Activated naive CD8-positive, alpha-beta T cell (primary cell): ENCODE data around the gene TGIF1.

Experiments used
- H3K27ac Mint-ChIP-seq: one replicate; pipeline ENCODE4 v1.8.0; 2021; ENCODE audit warnings: mixed read lengths
- H3K27me3 Mint-ChIP-seq: one replicate; pipeline ENCODE4 v1.8.0; 2021; ENCODE audit warnings: mixed read lengths
- H3K36me3 Mint-ChIP-seq: one replicate; pipeline ENCODE4 v1.8.0; 2021; ENCODE audit warnings: mixed read lengths
- H3K4me1 Mint-ChIP-seq: one replicate; pipeline ENCODE4 v1.8.0; 2021; ENCODE audit warnings: low read depth, mixed read lengths
- H3K4me3 Mint-ChIP-seq: one replicate; pipeline ENCODE4 v1.8.0; 2021; ENCODE audit warnings: mild to moderate bottlenecking, mixed read lengths
- H3K9me3 Mint-ChIP-seq: one replicate; pipeline ENCODE4 v1.8.0; 2021; ENCODE audit warnings: low read depth, mixed read lengths

The TGIF1 gene

GRCh38 chr18:3422905-3423304, 27.1 kb upstream of the TGIF1 start:
- H3K27ac Mint-ChIP-seq, result no peak overlapping the region
- no peaks in the 10 kb centered on the region for H3K9me3 Mint-ChIP-seq
- no peaks in the 10 kb centered on the region for H3K36me3 Mint-ChIP-seq
- no peaks in the 10 kb centered on the region for H3K4me1 Mint-ChIP-seq
- no peaks in the 10 kb centered on the region for H3K27me3 Mint-ChIP-seq
- no peak overlapping the region for H3K4me3 Mint-ChIP-seq

- Mint-ChIP-seq H3K27ac (no peak overlapping the region), H3K9me3 (no peaks in the 10 kb centered on the region), H3K27me3 (no peaks in the 10 kb centered on the region), H3K4me3 (no peak overlapping the region), H3K4me1 (no peaks in the 10 kb centered on the region), H3K36me3 (no peaks in the 10 kb centered on the region)
These were observed 25.6 kb upstream of the TGIF1 start for GRCh38 chr18:3424280-3424890.

DNA sequence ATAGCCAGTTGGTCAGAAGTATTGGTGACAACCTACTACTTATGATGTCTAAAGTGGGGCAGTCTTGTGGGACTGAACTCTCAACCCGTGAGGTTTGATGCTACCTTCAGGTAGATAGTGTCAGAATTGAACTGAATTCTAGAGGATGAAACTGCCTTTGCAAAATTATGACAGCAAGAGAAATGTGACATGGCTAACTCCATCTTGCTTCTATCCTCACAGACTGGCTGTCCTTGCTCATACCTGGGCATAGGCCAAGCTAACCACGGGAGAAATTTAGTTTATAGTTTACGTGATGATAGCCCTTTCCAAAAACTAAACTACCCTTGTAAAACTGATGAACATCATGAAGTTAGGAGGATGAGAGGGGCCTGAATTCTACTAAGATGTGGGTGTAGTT, 24.9 kb upstream of the TGIF1 start:
- Mint-ChIP-seq H3K4me1 (no peaks in the 10 kb centered on the region), H3K4me3 (no peak overlapping the region), H3K27me3 (no peaks in the 10 kb centered on the region), H3K9me3 (no peaks in the 10 kb centered on the region), H3K36me3 (no peaks in the 10 kb centered on the region), H3K27ac (no peak overlapping the region)

- Mint-ChIP-seq H3K4me3 (no peak overlapping the region), H3K27me3 (no peaks in the 10 kb centered on the region), H3K27ac (no peak overlapping the region), H3K36me3 (no peaks in the 10 kb centered on the region), H3K9me3 (no peaks in the 10 kb centered on the region), H3K4me1 (no peaks in the 10 kb centered on the region)
These were observed 24.5 kb upstream of the TGIF1 start for GRCh38 chr18:3425446-3425845.

GRCh38 chr18:3426074-3426473, 23.9 kb upstream of the TGIF1 start:
- Mint-ChIP-seq H3K36me3 (no peaks in the 10 kb centered on the region), H3K9me3 (no peaks in the 10 kb centered on the region), H3K4me3 (no peak overlapping the region), H3K27ac (no peak overlapping the region), H3K27me3 (peaks cover 2% of the 10 kb centered on the region), H3K4me1 (no peaks in the 10 kb centered on the region)

GRCh38 chr18:3427944-3428343, 22.0 kb upstream of the TGIF1 start:
- H3K4me1 Mint-ChIP-seq, result no peaks in the 10 kb centered on the region
- no peaks in the 10 kb centered on the region for H3K9me3 Mint-ChIP-seq
- no peaks in the 10 kb centered on the region for H3K36me3 Mint-ChIP-seq
- peaks cover 4% of the 10 kb centered on the region for H3K27me3 Mint-ChIP-seq
- no peak overlapping the region for H3K27ac Mint-ChIP-seq
- H3K4me3 Mint-ChIP-seq, result no peak overlapping the region

DNA sequence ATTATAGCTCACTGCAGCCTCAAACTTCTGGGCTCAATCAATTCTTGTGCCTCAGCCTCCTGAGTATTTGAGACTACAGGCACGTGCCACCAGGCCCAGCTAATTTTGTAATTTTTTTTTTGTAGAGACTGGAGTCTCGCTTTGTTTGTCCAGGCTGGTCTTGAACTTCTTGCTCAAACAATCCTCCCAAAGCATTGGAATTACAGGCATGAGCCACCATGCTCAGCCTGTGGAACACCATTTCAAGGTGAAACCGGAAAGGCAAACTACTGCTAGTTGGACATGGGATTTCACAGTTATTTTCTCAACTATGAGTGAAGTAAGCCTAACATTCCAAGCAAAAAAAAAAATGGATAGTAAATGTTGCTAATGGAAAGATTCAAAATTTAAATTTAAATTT, 20.9 kb upstream of the TGIF1 start:
- no peaks in the 10 kb centered on the region for H3K9me3 Mint-ChIP-seq
- no peaks in the 10 kb centered on the region for H3K4me1 Mint-ChIP-seq
- H3K4me3 Mint-ChIP-seq, result no peak overlapping the region
- H3K27ac Mint-ChIP-seq, result no peak overlapping the region
- H3K27me3 Mint-ChIP-seq, result peaks cover 4% of the 10 kb centered on the region
- no peaks in the 10 kb centered on the region for H3K36me3 Mint-ChIP-seq

DNA sequence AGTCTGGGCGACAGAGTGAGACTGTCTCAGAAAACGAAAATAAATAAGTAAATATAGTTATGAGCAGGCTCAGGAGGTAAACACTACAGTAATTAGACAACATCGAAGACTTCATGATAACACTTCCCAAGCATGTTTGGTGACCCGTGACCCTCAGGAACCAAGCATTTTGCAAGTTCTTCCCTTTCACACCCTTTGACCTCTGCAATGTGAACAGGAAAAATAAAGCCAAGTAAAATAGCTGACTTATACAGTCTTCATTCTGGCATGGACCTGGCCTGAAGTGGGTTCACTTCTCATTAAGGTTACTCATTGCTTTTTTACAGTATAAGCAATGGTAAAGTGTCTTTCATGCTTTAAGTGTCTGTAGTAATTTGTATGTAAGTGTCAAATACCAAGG, 15.3 kb upstream of the TGIF1 start:
- H3K27ac Mint-ChIP-seq, result no peak overlapping the region
- no peaks in the 10 kb centered on the region for H3K36me3 Mint-ChIP-seq
- H3K4me3 Mint-ChIP-seq, result no peak overlapping the region
- peaks cover 5% of the 10 kb centered on the region for H3K27me3 Mint-ChIP-seq
- H3K9me3 Mint-ChIP-seq, result no peaks in the 10 kb centered on the region
- no peaks in the 10 kb centered on the region for H3K4me1 Mint-ChIP-seq

DNA sequence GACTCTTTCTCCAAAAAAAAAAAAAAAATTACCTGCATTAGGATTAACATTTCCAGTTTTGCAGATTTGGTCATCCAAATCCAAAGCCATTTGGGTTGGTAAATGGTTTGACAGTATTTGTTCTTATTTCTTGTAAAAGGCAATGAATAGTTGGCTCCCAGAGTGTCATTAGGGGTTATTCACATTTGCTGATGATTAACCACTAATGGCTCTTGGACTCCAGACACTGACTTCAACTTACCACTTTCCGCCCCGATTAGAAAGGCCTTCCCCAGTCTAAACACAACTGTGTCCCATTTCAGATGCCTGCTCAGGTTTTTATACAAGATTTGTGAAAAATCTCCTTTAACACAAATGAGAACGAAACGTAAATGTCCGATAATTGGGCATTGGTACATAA, 9.6 kb upstream of the TGIF1 start:
- H3K27ac Mint-ChIP-seq, result no peak overlapping the region
- H3K27me3 Mint-ChIP-seq, result peaks cover 2% of the 10 kb centered on the region
- no peaks in the 10 kb centered on the region for H3K9me3 Mint-ChIP-seq
- H3K36me3 Mint-ChIP-seq, result no peaks in the 10 kb centered on the region
- no peak overlapping the region for H3K4me3 Mint-ChIP-seq
- H3K4me1 Mint-ChIP-seq, result peaks cover 3% of the 10 kb centered on the region

- Mint-ChIP-seq H3K27ac (no peak overlapping the region), H3K4me3 (no peak overlapping the region)
These were observed 8.7 kb upstream of the TGIF1 start for GRCh38 chr18:3441290-3441689.

GRCh38 chr18:3442919-3443318, 7.1 kb upstream of the TGIF1 start:
- Mint-ChIP-seq H3K4me3 (no peak overlapping the region), H3K27me3 (peaks cover 2% of the 10 kb centered on the region), H3K9me3 (no peaks in the 10 kb centered on the region), H3K4me1 (peaks cover 17% of the 10 kb centered on the region), H3K27ac (no peak overlapping the region), H3K36me3 (no peaks in the 10 kb centered on the region)

More at GRCh38 chr18:3441290-3441689, 8.7 kb upstream of the TGIF1 start:
- no peaks in the 10 kb centered on the region for H3K36me3 Mint-ChIP-seq
- H3K9me3 Mint-ChIP-seq, result no peaks in the 10 kb centered on the region
- peaks cover 2% of the 10 kb centered on the region for H3K27me3 Mint-ChIP-seq
- peaks cover 3% of the 10 kb centered on the region for H3K4me1 Mint-ChIP-seq

DNA sequence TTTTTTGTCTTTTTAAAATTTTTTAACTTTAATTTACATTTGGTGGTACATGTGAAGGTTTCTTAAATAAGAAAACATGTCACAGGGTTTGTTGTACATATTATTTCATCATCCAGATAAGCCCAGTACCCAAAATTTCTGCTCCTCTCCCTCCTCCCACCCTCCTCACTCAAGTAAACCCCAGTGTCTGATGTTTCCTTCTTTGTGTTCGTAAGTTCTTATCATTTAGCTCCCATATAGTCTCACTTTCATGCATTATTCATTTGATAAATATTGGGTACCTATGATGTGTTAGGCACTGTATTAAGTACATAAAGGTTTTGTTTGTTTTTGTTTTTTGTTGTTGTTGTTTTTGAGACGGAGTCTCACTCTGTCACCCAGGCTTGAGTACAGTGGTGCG, 5.7 kb upstream of the TGIF1 start:
- H3K4me1 Mint-ChIP-seq, result peaks cover 26% of the 10 kb centered on the region
- H3K36me3 Mint-ChIP-seq, result no peaks in the 10 kb centered on the region
- H3K9me3 Mint-ChIP-seq, result no peaks in the 10 kb centered on the region
- H3K27ac Mint-ChIP-seq, result no peak overlapping the region
- H3K4me3 Mint-ChIP-seq, result no peak overlapping the region
- H3K27me3 Mint-ChIP-seq, result no peaks in the 10 kb centered on the region

DNA sequence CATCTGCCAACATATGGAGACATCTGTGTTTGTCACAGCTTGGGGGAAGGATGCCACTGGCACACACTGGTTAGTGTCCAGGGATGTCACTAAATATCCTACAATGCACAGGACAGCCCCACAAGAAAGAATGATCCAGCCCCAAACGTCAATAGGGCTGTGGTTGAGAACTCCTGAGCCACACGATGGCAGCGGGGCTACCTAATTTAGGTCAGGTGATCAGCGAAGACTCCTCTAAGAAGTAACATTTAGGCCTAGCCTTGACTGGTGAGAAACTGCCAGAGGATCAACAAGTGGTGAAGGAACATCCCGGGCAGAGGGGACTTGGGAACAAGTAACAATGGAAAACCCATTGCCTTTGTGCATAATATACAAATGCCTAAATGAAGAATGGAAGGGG, 5.0 kb upstream of the TGIF1 start:
- Mint-ChIP-seq H3K36me3 (no peaks in the 10 kb centered on the region), H3K4me1 (peaks cover 26% of the 10 kb centered on the region), H3K4me3 (no peak overlapping the region), H3K9me3 (no peaks in the 10 kb centered on the region), H3K27ac (no peak overlapping the region), H3K27me3 (no peaks in the 10 kb centered on the region)

GRCh38 chr18:3447068-3447894, 2.7 kb upstream of the TGIF1 start:
- H3K27me3 Mint-ChIP-seq, result no peaks in the 10 kb centered on the region
- H3K36me3 Mint-ChIP-seq, result no peaks in the 10 kb centered on the region
- peak overlapping the region; percentile 94 for H3K27ac Mint-ChIP-seq
- peaks cover 31% of the 10 kb centered on the region for H3K4me1 Mint-ChIP-seq
- H3K9me3 Mint-ChIP-seq, result no peaks in the 10 kb centered on the region
- peak overlapping the region; percentile 92 for H3K4me3 Mint-ChIP-seq

GRCh38 chr18:3447895-3448837, 1.8 kb upstream of the TGIF1 start:
- peaks cover 39% of the 10 kb centered on the region for H3K4me1 Mint-ChIP-seq
- no peaks in the 10 kb centered on the region for H3K9me3 Mint-ChIP-seq
- peak overlapping the region; percentile 94 for H3K27ac Mint-ChIP-seq
- H3K4me3 Mint-ChIP-seq, result peak overlapping the region; percentile 92
- no peaks in the 10 kb centered on the region for H3K27me3 Mint-ChIP-seq
- no peaks in the 10 kb centered on the region for H3K36me3 Mint-ChIP-seq
